Mesothelial cell of epicardium (in vitro differentiated cells): ENCODE measurements around the gene TMEM52. TPM values are rescaled to one million over a fixed set of nuclear protein-coding genes. Genes with fewer than 3 reads are reported as not detected.

Experiments
- DNase-seq, 2 experiments: peaks; one replicate each; pipeline ENCODE4 v3.0.0; 2021; ENCODE audit warnings: low spot score in 2 of 2; ENCODE audit not compliant: unreplicated experiment in 2 of 2
- H3K27ac Mint-ChIP-seq: 2 replicates; pipeline ENCODE4 v1.8.0; 2021; ENCODE audit warnings: mixed read lengths
- H3K27me3 Mint-ChIP-seq: 2 replicates; pipeline ENCODE4 v1.8.0; 2021; ENCODE audit warnings: low read depth, mixed read lengths
- H3K36me3 Mint-ChIP-seq: 2 replicates; pipeline ENCODE4 v1.8.0; 2021; ENCODE audit warnings: mixed read lengths
- H3K4me1 Mint-ChIP-seq: 2 replicates; pipeline ENCODE4 v1.8.0; 2021; ENCODE audit warnings: mixed read lengths
- H3K4me3 Mint-ChIP-seq: 2 replicates; pipeline ENCODE4 v1.8.0; 2021; ENCODE audit warnings: mild to moderate bottlenecking, moderate library complexity, mixed read lengths
- H3K9me3 Mint-ChIP-seq: 2 replicates; pipeline ENCODE4 v1.8.0; 2021; ENCODE audit warnings: mixed read lengths
- total RNA-seq: library from RNA; stranded (reverse); gene quantifications from 3 replicates; pipeline ENCODE4 v1.2.1, GENCODE V29; 2021
- TF ChIP-seq, protein P1 (sequence below): fragments of 200-600 bp; sonication (generic); IDR thresholded peaks from one replicate; pipeline ENCODE4 v1.5.0; 2021; ENCODE audit warnings: antibody characterized with exemption; ENCODE audit not compliant: unreplicated experiment

TMEM52 gene
- total RNA-seq, 1 donor from 2014 or later, result 2.8 TPM

DNA sequence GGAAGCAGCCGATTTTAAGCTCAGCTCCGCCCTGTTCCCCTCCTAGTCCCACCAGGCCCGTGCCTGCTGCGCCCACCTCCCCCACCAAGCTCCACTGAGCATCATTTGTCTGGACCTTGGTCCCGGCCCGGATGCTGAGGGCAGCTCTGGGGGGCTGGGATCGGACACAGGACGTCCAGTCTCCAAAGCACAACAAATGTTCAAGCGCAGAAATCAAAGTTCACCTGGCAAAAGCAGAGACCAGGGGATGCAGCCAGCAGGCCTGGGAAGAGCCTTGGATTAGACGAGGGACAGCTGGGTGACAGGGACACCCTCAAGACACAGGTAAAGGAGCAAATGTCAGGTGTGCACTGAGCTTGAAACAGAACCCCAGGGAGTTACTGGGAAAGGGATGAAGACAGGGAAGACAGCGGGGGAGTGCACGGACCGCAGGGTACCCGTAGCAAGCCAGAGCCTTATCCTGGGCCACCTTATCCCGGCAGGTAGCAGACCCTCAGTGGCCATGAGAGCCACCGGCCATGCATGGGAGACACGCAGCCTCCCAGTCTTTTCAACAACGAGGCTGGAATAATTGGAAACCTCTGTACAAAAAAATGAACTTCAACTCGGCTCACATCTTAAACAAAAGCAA lies 22.2 kb upstream of the TMEM52 start:
- Mint-ChIP-seq H3K27me3 (peaks cover 12% of the 10 kb centered on the region), H3K4me3 (no peak overlapping the region), H3K36me3 (no peaks in the 10 kb centered on the region), H3K27ac (no peak overlapping the region), H3K4me1 (peaks cover 4% of the 10 kb centered on the region), H3K9me3 (no peaks in the 10 kb centered on the region)
- DNase-seq, result no peak
- TF ChIP-seq, protein P1, sequence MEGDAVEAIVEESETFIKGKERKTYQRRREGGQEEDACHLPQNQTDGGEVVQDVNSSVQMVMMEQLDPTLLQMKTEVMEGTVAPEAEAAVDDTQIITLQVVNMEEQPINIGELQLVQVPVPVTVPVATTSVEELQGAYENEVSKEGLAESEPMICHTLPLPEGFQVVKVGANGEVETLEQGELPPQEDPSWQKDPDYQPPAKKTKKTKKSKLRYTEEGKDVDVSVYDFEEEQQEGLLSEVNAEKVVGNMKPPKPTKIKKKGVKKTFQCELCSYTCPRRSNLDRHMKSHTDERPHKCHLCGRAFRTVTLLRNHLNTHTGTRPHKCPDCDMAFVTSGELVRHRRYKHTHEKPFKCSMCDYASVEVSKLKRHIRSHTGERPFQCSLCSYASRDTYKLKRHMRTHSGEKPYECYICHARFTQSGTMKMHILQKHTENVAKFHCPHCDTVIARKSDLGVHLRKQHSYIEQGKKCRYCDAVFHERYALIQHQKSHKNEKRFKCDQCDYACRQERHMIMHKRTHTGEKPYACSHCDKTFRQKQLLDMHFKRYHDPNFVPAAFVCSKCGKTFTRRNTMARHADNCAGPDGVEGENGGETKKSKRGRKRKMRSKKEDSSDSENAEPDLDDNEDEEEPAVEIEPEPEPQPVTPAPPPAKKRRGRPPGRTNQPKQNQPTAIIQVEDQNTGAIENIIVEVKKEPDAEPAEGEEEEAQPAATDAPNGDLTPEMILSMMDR, result no peak

DNA sequence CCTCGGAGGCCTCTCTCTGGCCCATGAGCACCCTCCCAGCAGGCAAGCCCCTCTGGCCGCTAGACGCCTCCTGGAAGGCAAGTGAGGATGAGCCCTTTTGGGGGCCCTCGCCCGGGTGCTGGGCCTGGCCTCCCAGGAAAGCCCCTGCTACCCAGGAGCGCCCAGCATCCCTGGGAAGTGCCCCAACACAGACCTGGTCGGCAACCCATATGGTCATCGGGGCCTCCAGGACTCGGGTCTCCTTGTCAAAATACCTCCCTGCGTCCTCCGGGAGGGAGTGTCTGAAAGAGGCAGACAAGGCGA lies 21.0 kb upstream of the TMEM52 start:
- TF ChIP-seq, protein P1, result no peak
- Mint-ChIP-seq H3K27me3 (peaks cover 8% of the 10 kb centered on the region), H3K4me1 (peaks cover 4% of the 10 kb centered on the region), H3K9me3 (no peaks in the 10 kb centered on the region), H3K27ac (no peak overlapping the region), H3K4me3 (no peak overlapping the region), H3K36me3 (no peaks in the 10 kb centered on the region)
- no peak for DNase-seq

DNA sequence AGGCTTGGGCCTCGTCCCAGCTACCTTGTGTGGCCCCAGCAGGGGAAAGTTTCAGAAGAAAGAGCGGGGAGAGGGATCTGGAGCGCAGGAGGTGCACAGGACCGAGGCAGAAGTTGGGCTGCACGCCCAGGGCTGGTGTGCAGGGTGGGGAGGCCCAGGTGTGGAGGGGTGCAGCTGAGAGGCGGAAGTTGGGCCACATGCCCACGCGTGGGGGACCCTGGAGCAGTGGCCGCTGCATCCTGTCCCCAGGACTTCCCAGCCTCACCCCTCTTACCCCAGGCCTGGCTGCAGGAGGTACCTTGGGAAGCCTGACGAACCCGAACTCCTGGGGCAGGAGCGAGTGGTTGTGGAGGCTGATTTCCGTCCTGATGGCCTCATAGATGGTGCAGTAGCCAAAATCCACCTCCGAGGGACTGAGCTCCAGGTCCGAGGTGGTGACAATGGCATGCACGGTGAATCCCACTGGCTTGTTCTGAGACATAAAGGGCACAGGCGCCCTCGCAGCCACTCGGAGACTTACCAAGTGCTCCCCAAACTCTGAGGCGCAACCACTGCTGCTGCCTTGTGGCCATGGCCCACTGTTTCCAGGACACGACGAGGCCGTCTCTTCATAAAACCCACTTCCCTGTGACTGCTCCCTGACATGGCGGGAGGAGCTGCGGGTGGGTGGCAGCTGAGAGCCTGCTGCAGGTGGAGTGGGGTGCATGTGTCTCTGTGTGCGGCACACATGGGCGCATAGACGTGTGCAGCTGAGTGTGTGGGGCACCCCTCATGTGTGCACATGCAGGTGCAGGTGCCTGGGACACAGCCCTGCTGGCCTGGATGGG lies 20.4 kb upstream of the TMEM52 start:
- Mint-ChIP-seq H3K4me3 (no peak overlapping the region), H3K36me3 (no peaks in the 10 kb centered on the region), H3K4me1 (peaks cover 4% of the 10 kb centered on the region), H3K9me3 (no peaks in the 10 kb centered on the region), H3K27ac (no peak overlapping the region), H3K27me3 (peaks cover 8% of the 10 kb centered on the region)
- TF ChIP-seq, protein P1, result no peak
- no peak for DNase-seq

DNA sequence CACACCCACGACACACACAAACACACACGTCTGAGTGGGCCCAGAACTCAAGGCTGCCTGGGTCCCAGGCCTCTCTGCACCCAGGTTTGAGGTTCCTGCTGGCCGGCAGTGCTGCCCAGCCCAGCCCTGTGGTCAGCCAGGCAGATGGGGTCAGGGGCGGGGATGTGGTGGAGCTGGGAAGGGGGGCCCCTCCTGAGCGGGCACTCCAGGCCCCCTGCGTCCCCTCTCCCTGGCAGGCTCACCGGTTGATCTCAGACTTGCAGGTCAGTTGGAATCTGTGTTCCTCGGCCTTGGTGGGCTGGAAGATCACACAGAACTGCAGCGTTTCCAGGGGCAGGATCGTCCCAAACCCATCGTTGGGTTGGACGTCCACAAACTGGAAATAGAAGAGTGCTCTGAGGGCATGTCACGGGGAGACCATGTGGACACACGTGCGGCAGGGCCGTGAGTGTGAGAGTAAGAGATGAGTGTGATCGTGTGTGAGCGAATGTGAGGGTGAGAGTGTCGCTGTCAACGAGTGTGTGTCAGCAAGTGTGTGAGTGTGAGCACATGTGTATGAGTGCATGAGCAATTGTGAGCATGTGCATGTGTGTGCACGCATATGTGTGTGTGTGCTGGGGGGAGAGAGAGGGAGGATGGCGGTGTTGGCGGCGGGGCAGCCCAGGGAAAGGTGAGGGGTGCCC lies 19.7 kb upstream of the TMEM52 start:
- Mint-ChIP-seq H3K36me3 (no peaks in the 10 kb centered on the region), H3K4me1 (no peaks in the 10 kb centered on the region), H3K4me3 (no peak overlapping the region), H3K9me3 (peaks cover under 1% of the 10 kb centered on the region), H3K27me3 (peaks cover 4% of the 10 kb centered on the region), H3K27ac (no peak overlapping the region)
- TF ChIP-seq, protein P1, result no peak
- DNase-seq, result no peak

DNA sequence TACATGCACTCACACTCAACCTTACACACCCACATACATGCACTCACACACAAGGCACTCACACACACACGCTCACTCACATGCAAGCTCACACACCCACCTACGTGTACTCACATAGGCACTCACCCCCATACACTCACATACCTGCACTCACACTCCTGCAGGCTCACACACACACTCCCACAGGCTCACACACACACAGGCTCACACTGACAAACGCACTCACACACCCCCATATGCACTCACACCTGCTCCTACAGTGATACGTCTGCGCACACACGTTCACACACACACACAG lies 19.1 kb upstream of the TMEM52 start:
- peaks cover 5% of the 10 kb centered on the region for H3K9me3 Mint-ChIP-seq
- TF ChIP-seq, protein P1, result no peak
- H3K4me1 Mint-ChIP-seq, result no peaks in the 10 kb centered on the region
- no peak overlapping the region for H3K27ac Mint-ChIP-seq
- H3K4me3 Mint-ChIP-seq, result no peak overlapping the region
- H3K36me3 Mint-ChIP-seq, result no peaks in the 10 kb centered on the region
- DNase-seq, result no peak
- peaks cover 6% of the 10 kb centered on the region for H3K27me3 Mint-ChIP-seq
